Trophoblast cell (in vitro differentiated cells and primary cell): ENCODE measurements around the gene GART.

Experiments used
- DNase-seq, 2 donors: peaks; one replicate each; pipeline ENCODE4 v3.0.0-alpha.2; 2016
- H2AFZ ChIP-seq: 2 replicates; pipeline ENCODE4 v1.6.1; 2013; ENCODE audit warnings: low read length, moderate library complexity, mild to moderate bottlenecking; ENCODE audit not compliant: insufficient read depth, poor library complexity
- H2AK5ac ChIP-seq: 2 replicates; pipeline ENCODE4 v1.6.1; 2013; ENCODE audit warnings: mild to moderate bottlenecking, low read length
- H2BK120ac ChIP-seq: 2 replicates; pipeline ENCODE4 v1.6.1; 2013; ENCODE audit warnings: low read length, mild to moderate bottlenecking, moderate library complexity; ENCODE audit not compliant: insufficient read depth, poor library complexity
- H2BK12ac ChIP-seq: 2 replicates; pipeline ENCODE4 v1.6.1; 2013; ENCODE audit warnings: mild to moderate bottlenecking, low read length, moderate library complexity
- H2BK5ac ChIP-seq: 2 replicates; pipeline ENCODE4 v1.6.1; 2013; ENCODE audit warnings: low read length, low read depth, moderate library complexity, mild to moderate bottlenecking; ENCODE audit not compliant: poor library complexity
- H3K14ac ChIP-seq: 2 replicates; pipeline ENCODE4 v1.6.1; 2013; ENCODE audit warnings: mild to moderate bottlenecking, low read length
- H3K18ac ChIP-seq: 2 replicates; pipeline ENCODE4 v1.6.1; 2013; ENCODE audit warnings: mild to moderate bottlenecking, low read length
- H3K23ac ChIP-seq: 2 replicates; pipeline ENCODE4 v1.6.1; 2013; ENCODE audit warnings: low read length
- H3K27ac ChIP-seq: 2 replicates; pipeline ENCODE4 v1.5.1; 2013; ENCODE audit warnings: low read depth, mild to moderate bottlenecking, inconsistent platforms, low read length, moderate library complexity
- H3K27me3 ChIP-seq: 2 replicates; pipeline ENCODE4 v1.6.1; 2013; ENCODE audit warnings: inconsistent platforms, mild to moderate bottlenecking, low read length, moderate library complexity; ENCODE audit not compliant: insufficient read depth
- H3K36me3 ChIP-seq, 2 experiments: 1 replicate in 1 of 2; 2 replicates in 1 of 2; pipeline ENCODE4 v1.6.1; 2013; ENCODE audit warnings: low read length in 2 of 2, mild to moderate bottlenecking in 2 of 2, moderate library complexity in 1 of 2; ENCODE audit not compliant: insufficient read depth in 2 of 2, control insufficient read depth in 1 of 2
- H3K4ac ChIP-seq: 2 replicates; pipeline ENCODE4 v1.6.1; 2013; ENCODE audit warnings: low read depth, mild to moderate bottlenecking, low read length, moderate library complexity
- H3K4me1 ChIP-seq, 2 experiments: 1 replicate in 1 of 2; 2 replicates in 1 of 2; pipeline ENCODE4 v1.6.1; 2013; ENCODE audit warnings: low read length in 2 of 2, mild to moderate bottlenecking in 2 of 2, moderate library complexity in 1 of 2; ENCODE audit not compliant: insufficient read depth in 2 of 2, control insufficient read depth in 1 of 2
- H3K4me2 ChIP-seq: 2 replicates; pipeline ENCODE4 v1.6.1; 2013; ENCODE audit warnings: inconsistent platforms, mild to moderate bottlenecking, low read length, moderate library complexity
- H3K4me3 ChIP-seq: 2 replicates; pipeline ENCODE4 v1.5.1; 2013; ENCODE audit warnings: mild to moderate bottlenecking, low read depth, low read length, inconsistent platforms
- H3K79me1 ChIP-seq: one replicate; pipeline ENCODE4 v1.6.1; 2013; ENCODE audit warnings: low read length
- H3K79me2 ChIP-seq: 2 replicates; pipeline ENCODE4 v1.6.1; 2013; ENCODE audit warnings: low read length, mild to moderate bottlenecking; ENCODE audit not compliant: control insufficient read depth, insufficient read depth, poor library complexity
- H3K9ac ChIP-seq: 2 replicates; pipeline ENCODE4 v1.6.1; 2013; ENCODE audit warnings: mild to moderate bottlenecking, low read length
- H3K9me3 ChIP-seq: 2 replicates; pipeline ENCODE4 v1.6.1; 2013; ENCODE audit warnings: low read depth, mild to moderate bottlenecking, control low read depth, inconsistent platforms, low read length; ENCODE audit not compliant: insufficient read depth
- H4K12ac ChIP-seq: 2 replicates; pipeline ENCODE4 v1.6.1; 2013; ENCODE audit warnings: low read depth, mild to moderate bottlenecking, low read length, moderate library complexity
- H4K8ac ChIP-seq: 2 replicates; pipeline ENCODE4 v1.6.1; 2013; ENCODE audit warnings: low read depth, mild to moderate bottlenecking, low read length, moderate library complexity
- H4K91ac ChIP-seq: one replicate; pipeline ENCODE4 v1.6.1; 2013; ENCODE audit warnings: low read depth, mild to moderate bottlenecking, low read length, moderate library complexity
- WGBS: extraction: QIAGEN DNeasy Blood & Tissue Kit; methylation state at CpG from one replicate; pipeline ENCODE4 v1.1.7; 2013; ENCODE audit warnings: missing lambda C conversion rate; ENCODE audit not compliant: insufficient read length, insufficient coverage; ENCODE audit errors: extremely low coverage; 5-methylcytosine and 5-hydroxymethylcytosine counted together

Gene GART

DNA sequence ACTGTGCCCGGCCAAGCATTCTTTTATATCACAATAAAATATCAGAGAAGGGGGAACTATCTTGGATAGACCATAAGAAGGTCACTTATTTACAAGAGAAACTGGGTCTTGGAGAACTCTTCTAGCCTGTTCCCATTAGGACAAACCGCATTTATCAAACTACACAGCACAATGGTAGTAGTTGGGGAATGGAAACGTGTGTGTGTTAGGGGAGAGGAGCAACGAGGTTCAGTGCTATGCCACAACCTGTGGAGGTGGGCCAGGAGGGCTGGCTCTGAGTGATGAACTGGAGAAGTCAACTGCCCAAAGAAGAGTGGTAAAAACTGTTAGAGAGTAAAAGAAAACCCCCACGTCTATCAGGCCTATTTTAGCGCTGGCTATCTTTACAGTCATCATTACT is 45.0 kb upstream of the GART start:
- H3K27me3 ChIP-seq, result no peaks in the 10 kb centered on the region
- no peak overlapping the region for H4K8ac ChIP-seq
- no peak overlapping the region for H3K18ac ChIP-seq
- H3K79me2 ChIP-seq, result peaks cover 8% of the 10 kb centered on the region
- H2AFZ ChIP-seq, result no peak overlapping the region
- no peak overlapping the region for H3K4me3 ChIP-seq
- peaks cover 13% of the 10 kb centered on the region for H3K79me1 ChIP-seq
- no peak overlapping the region for H3K4ac ChIP-seq
- no peak overlapping the region for H3K9ac ChIP-seq
- no peak for DNase-seq
- peaks cover 3 to 6% of the 10 kb centered on the region in 2 experiments for H3K36me3 ChIP-seq
- no peak overlapping the region for H2BK12ac ChIP-seq
- H3K4me1 ChIP-seq, result peaks cover 0 to 3% of the 10 kb centered on the region in 2 experiments
- H4K91ac ChIP-seq, result no peak overlapping the region
- WGBS, result no CpG with 5 or more reads among the region's 6 CpGs
- peak overlapping the region; percentile 16 for H3K4me2 ChIP-seq
- no peak overlapping the region for H3K27ac ChIP-seq
- no peak overlapping the region for H2AK5ac ChIP-seq
- H3K9me3 ChIP-seq, result no peaks in the 10 kb centered on the region
- H4K12ac ChIP-seq, result no peak overlapping the region
- H2BK5ac ChIP-seq, result no peak overlapping the region
- H2BK120ac ChIP-seq, result no peak overlapping the region
- H3K14ac ChIP-seq, result no peak overlapping the region
- no peak overlapping the region for H3K23ac ChIP-seq

DNA sequence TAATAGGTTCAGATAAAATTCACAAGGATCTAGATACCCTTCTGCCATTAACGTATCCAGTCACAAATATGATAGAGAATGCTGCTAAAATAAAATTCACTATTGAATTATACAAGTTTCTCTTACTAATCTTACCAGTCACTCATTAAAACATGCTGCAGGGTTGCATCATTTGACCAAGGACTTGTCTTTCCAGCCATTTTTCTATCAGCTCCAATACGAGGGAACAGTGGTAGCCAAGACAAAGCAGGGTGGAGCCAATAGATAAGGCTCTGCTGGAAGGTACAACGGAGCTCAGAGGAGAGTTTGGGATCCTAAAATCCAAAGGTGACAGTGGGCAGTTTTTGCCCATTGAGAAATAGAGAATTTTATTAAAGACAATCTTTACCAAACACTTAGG is 42.5 kb upstream of the GART start:
- H3K4me3 ChIP-seq, result no peak overlapping the region
- peaks cover 8% of the 10 kb centered on the region for H3K79me2 ChIP-seq
- H4K12ac ChIP-seq, result no peak overlapping the region
- H3K18ac ChIP-seq, result no peak overlapping the region
- H3K14ac ChIP-seq, result no peak overlapping the region
- peaks cover 13% of the 10 kb centered on the region for H3K79me1 ChIP-seq
- H3K23ac ChIP-seq, result no peak overlapping the region
- no peak overlapping the region for H2AFZ ChIP-seq
- no CpG with 5 or more reads among the region's 3 CpGs for WGBS
- no peak overlapping the region for H3K4ac ChIP-seq
- no peak overlapping the region for H2AK5ac ChIP-seq
- H2BK120ac ChIP-seq, result no peak overlapping the region
- no peak overlapping the region for H3K27ac ChIP-seq
- no peak overlapping the region for H3K9ac ChIP-seq
- DNase-seq, result no peak
- peaks cover 7 to 13% of the 10 kb centered on the region in 2 experiments for H3K36me3 ChIP-seq
- no peak overlapping the region for H4K91ac ChIP-seq
- H2BK5ac ChIP-seq, result no peak overlapping the region
- H3K4me1 ChIP-seq, result peaks cover 0 to 3% of the 10 kb centered on the region in 2 experiments
- no peak overlapping the region for H4K8ac ChIP-seq
- H3K9me3 ChIP-seq, result no peaks in the 10 kb centered on the region
- no peak overlapping the region for H2BK12ac ChIP-seq
- no peak overlapping the region for H3K4me2 ChIP-seq
- no peaks in the 10 kb centered on the region for H3K27me3 ChIP-seq

DNA sequence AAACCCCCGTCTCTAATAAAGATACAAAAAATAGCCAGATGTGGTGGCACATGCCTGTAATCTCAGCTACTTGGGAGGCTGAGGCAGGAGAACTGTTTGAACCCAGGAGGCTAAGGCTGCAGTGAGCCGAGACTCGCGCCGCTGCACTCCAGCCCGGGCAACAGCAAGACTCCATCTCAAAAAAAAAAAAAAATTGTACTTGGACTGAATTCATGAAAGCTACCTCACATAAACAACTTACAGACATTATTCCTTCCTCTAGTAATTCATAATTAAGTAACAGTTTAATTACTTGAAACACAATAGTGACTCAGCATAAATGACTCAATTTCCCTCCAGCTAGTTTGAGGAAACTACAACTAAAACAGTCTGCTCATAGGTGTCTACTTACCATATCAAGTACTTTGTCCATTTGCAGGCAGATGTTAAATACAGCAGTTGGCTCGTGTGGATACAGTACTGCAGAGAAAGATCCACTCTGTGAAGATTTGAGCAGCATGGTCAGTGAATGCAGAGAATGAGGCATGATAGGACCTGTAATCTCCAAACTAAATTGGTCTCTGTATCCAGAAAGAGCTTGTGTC is 37.1 kb upstream of the GART start:
- peaks cover 18 to 25% of the 10 kb centered on the region in 2 experiments for H3K36me3 ChIP-seq
- H3K4me1 ChIP-seq, result no peaks in the 10 kb centered on the region
- H2BK120ac ChIP-seq, result no peak overlapping the region
- no peak overlapping the region for H2BK5ac ChIP-seq
- no peaks in the 10 kb centered on the region for H3K79me1 ChIP-seq
- H2AK5ac ChIP-seq, result no peak overlapping the region
- no peak overlapping the region for H3K23ac ChIP-seq
- H3K9ac ChIP-seq, result no peak overlapping the region
- H2BK12ac ChIP-seq, result no peak overlapping the region
- H4K8ac ChIP-seq, result no peak overlapping the region
- H3K4me2 ChIP-seq, result no peak overlapping the region
- no peak overlapping the region for H4K91ac ChIP-seq
- H3K18ac ChIP-seq, result no peak overlapping the region
- H3K27ac ChIP-seq, result no peak overlapping the region
- H3K27me3 ChIP-seq, result no peaks in the 10 kb centered on the region
- H4K12ac ChIP-seq, result no peak overlapping the region
- H2AFZ ChIP-seq, result no peak overlapping the region
- no peaks in the 10 kb centered on the region for H3K9me3 ChIP-seq
- H3K79me2 ChIP-seq, result no peaks in the 10 kb centered on the region
- DNase-seq, result no peak
- WGBS, result no CpG with 5 or more reads among the region's 7 CpGs
- H3K4ac ChIP-seq, result no peak overlapping the region
- H3K14ac ChIP-seq, result no peak overlapping the region
- no peak overlapping the region for H3K4me3 ChIP-seq

DNA sequence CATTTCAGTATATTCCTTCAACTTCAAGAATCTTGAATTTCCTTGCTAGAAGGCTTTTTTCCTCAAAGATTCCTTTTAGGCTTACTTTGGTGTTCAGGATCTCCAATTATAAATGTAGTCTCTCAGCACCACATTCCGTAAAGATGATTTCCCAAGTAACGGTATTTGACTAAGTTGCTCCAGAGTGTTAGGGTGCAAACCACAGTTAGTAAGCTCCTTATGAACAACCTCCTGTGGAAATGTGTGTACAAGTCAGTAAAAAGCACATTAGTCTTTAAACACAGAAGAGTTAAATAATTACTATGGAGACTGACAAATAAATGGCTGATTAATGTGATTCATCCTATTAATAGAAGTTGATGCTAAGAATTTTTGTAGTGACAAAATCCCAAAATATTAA is 36.3 kb upstream of the GART start:
- Histone ChIP-seq H3K79me1 (no peaks in the 10 kb centered on the region), H3K27me3 (no peaks in the 10 kb centered on the region), H3K4me2 (no peak overlapping the region), H3K23ac (no peak overlapping the region), H2BK5ac (no peak overlapping the region), H2AK5ac (no peak overlapping the region), H3K9ac (no peak overlapping the region), H3K4ac (no peak overlapping the region), H4K8ac (no peak overlapping the region), H3K9me3 (no peaks in the 10 kb centered on the region), H3K36me3 (peaks cover 18 to 25% of the 10 kb centered on the region in 2 experiments), H4K12ac (no peak overlapping the region), H3K4me1 (no peaks in the 10 kb centered on the region), H3K27ac (no peak overlapping the region), H3K14ac (no peak overlapping the region), H4K91ac (no peak overlapping the region), H3K79me2 (no peaks in the 10 kb centered on the region), H3K18ac (no peak overlapping the region), H3K4me3 (no peak overlapping the region), H2BK12ac (no peak overlapping the region), H2AFZ (no peak overlapping the region), H2BK120ac (no peak overlapping the region)
- no CpG with 5 or more reads among the region's 2 CpGs for WGBS
- DNase-seq, result no peak
